ENCODE results near the gene IL1RAPL1.

DNA sequence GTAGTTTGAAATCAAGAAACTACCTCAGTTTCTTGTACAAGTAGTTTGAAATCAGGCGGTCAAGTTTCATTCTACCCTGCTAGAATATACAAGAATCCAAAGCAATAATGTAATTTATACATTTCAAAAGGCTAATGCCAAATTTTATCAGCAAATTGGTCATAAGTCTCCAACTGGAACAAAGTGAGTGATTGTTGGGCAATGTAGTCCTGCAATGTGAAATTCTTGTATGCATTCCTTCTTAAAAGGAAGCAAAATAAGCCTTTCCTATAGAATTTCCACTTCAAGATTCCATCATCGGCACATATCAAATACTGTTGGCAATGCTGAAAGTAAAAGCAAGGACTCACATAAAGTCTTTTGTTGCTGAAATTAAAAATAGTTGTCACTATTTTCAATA lies 334.9 kb downstream of the IL1RAPL1 start:
- TF ChIP-seq GATA2 (IDR thresholded peaks at IDR 0.05; ENCODE audit: low read depth, low read length) (no peak), GATA3 (IDR thresholded peaks at IDR 0.05; ENCODE audit: low read depth, low read length) (no peak)
